ENCODE data around the gene KDM6A.

DNA sequence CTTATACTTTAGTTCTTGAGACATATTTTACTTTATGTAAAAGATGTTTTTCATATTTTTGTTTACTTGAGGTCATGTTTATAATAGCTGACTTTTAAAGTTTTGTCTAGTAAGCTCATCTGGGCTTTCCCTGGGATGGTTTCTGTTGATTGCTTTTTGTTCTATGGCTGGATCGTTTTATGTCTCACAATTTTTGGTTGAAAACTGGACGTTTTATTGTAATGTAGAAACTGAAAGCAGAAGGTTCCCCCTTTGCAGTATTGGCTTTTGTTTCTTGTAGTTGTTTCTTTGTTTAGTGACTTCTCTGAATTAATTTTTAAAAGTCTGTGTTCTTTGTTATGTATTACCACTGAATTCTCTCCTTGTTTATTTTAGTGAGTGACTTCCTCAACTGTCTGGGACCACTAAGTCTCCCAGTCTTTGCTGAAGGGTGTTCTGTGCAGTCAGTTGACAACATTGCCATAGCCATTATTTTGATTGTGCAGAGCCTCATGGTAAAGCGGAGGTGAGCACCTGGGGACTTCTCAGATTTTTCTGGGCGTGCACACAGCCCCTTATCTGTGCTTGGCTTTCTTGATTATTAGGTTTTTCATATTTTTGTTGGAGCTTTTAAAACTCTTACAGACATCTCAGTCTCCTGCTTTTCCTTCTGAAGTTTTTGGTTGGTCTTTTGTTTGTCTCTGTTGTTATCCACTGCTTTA, 31.0 kb downstream of the KDM6A start:
- TF ChIP-seq, protein P1, sequence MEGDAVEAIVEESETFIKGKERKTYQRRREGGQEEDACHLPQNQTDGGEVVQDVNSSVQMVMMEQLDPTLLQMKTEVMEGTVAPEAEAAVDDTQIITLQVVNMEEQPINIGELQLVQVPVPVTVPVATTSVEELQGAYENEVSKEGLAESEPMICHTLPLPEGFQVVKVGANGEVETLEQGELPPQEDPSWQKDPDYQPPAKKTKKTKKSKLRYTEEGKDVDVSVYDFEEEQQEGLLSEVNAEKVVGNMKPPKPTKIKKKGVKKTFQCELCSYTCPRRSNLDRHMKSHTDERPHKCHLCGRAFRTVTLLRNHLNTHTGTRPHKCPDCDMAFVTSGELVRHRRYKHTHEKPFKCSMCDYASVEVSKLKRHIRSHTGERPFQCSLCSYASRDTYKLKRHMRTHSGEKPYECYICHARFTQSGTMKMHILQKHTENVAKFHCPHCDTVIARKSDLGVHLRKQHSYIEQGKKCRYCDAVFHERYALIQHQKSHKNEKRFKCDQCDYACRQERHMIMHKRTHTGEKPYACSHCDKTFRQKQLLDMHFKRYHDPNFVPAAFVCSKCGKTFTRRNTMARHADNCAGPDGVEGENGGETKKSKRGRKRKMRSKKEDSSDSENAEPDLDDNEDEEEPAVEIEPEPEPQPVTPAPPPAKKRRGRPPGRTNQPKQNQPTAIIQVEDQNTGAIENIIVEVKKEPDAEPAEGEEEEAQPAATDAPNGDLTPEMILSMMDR (conservative IDR thresholded peaks at IDR 0.05 in 1 of 2, IDR thresholded peaks at IDR 0.05 in 1 of 2; ENCODE audit: extremely low read depth in 1 of 2, insufficient read depth in 1 of 2, low read depth in 1 of 2, low read length in 2 of 2): no peak
- TF ChIP-seq EZH2 (IDR thresholded peaks at IDR 0.05; ENCODE audit: borderline replicate concordance, low read length): no peak

All from mammary epithelial cell (primary cell).